A549 (cell line): ENCODE data around the gene SNUPN. TPM values are rescaled to one million over a fixed set of nuclear protein-coding genes. Genes with fewer than 3 reads are reported as not detected.

Experiments used
- ATAC-seq, 2 experiments: fragments of 200-7000 bp in 1 of 2; fragments of >200 bp in 1 of 2; cut with Nextera tagmentation in 1 of 2; cut with Tn5 transposase in 1 of 2; 3 replicates each; pipeline versions ENCODE4 v1.8.0 to v1.9.1; 2018 to 2020; ENCODE audit warnings: mild to moderate bottlenecking in 1 of 2, moderate library complexity in 1 of 2
- CTCF ChIA-PET: fragments of 300-600 bp; sonication (Branson Sonifier 250); formaldehyde crosslinking; extraction: SDS; loops from one replicate; lab custom pipeline; 2021; ENCODE audit warnings: antibody characterized with exemption, inconsistent platforms; lab: Yijun Ruan, JAX
- POLR2A ChIA-PET: fragments of 350-600 bp; formaldehyde crosslinking; extraction: SDS; loops from one replicate; lab custom pipeline; 2021; ENCODE audit warnings: antibody characterized with exemption, inconsistent platforms; lab: Yijun Ruan, JAX
- DNase-seq, 2 experiments: peaks; one replicate each; pipeline versions ENCODE4 v3.0.0 to v3.0.0-alpha.2; 2011 to 2016; ENCODE audit warnings: low read depth in 1 of 2, low spot score in 1 of 2
- FAIRE-seq: peaks from 2 replicates; lab custom pipeline; 2011; peaks lifted over from hg19 to GRCh38; lab: Jason Lieb, UNC
- H3K27ac ChIP-seq, 2 experiments: fragments of >200 bp; sonication (Bioruptor Twin); formaldehyde crosslinking; 3 replicates each; pipeline ENCODE4 v1.5.1; 2016 to 2017
- H3K4me1 ChIP-seq: fragments of >200 bp; sonication (Bioruptor Twin); formaldehyde crosslinking; 3 replicates; pipeline ENCODE4 v1.6.1; 2016
- H3K4me2 ChIP-seq: fragments of >200 bp; sonication (Bioruptor Twin); formaldehyde crosslinking; 3 replicates; pipeline ENCODE4 v1.6.1; 2016
- H3K4me3 ChIP-seq: fragments of >200 bp; sonication (Bioruptor Twin); formaldehyde crosslinking; 3 replicates; pipeline ENCODE4 v1.5.1; 2016
- H3K9me3 ChIP-seq: fragments of >200 bp; sonication (Bioruptor Twin); formaldehyde crosslinking; 3 replicates; pipeline ENCODE4 v1.6.1; 2016
- CBX2 ChIP-seq: fragments of 200-600 bp; sonication (generic); IDR thresholded peaks from 2 replicates; pipeline ENCODE4 v1.6.1; 2016; ENCODE audit warnings: low read depth, mild to moderate bottlenecking, borderline replicate concordance
- CBX8 ChIP-seq: fragments of 200-600 bp; sonication (generic); IDR thresholded peaks from 2 replicates; pipeline ENCODE4 v1.6.1; 2016
- CEBPB ChIP-seq, 2 experiments: fragments of >200 bp in 1 of 2; sonication (Bioruptor Twin) in 1 of 2; formaldehyde crosslinking in 1 of 2; IDR thresholded peaks; 2 replicates each; pipeline ENCODE4 v1.6.1; 2012 to 2016
- E2F6 ChIP-seq: IDR thresholded peaks from 2 replicates; pipeline ENCODE4 v1.6.1; 2012; ENCODE audit warnings: low read depth, borderline replicate concordance
- ESRRA ChIP-seq: fragments of 150-350 bp; IDR thresholded peaks from 2 replicates; pipeline ENCODE4 v1.6.1; 2014; ENCODE audit warnings: mild to moderate bottlenecking, low read length, borderline replicate concordance
- FOSB ChIP-seq: fragments of 250-450 bp; sonication (Bioruptor Pico); IDR thresholded peaks from 2 replicates; pipeline ENCODE4 v1.5.0; 2020; ENCODE audit warnings: mild to moderate bottlenecking, moderate library complexity
- GATA3 ChIP-seq: IDR thresholded peaks from 2 replicates; pipeline ENCODE4 v1.6.1; 2012; ENCODE audit warnings: borderline replicate concordance
- HDAC2 ChIP-seq: fragments of 200-600 bp; sonication (generic); IDR thresholded peaks from 2 replicates; pipeline ENCODE4 v1.6.1; 2016
- HOXA7 ChIP-seq: fragments of 250-450 bp; sonication (Bioruptor Pico); IDR thresholded peaks from 2 replicates; pipeline ENCODE4 v1.5.0; 2020; ENCODE audit warnings: mild to moderate bottlenecking, moderate library complexity
- JUN ChIP-seq, 2 experiments: fragments of >200 bp; sonication (Bioruptor Twin); formaldehyde crosslinking; IDR thresholded peaks; 2 replicates in 1 of 2; 3 replicates in 1 of 2; pipeline ENCODE4 v1.6.1; 2016 to 2017
- KDM1A ChIP-seq: fragments of 200-600 bp; sonication (generic); IDR thresholded peaks from 2 replicates; pipeline ENCODE4 v1.6.1; 2016; ENCODE audit warnings: low read depth, mild to moderate bottlenecking
- NFE2L2 ChIP-seq: fragments of 150-350 bp; conservative IDR thresholded peaks from 2 replicates; pipeline ENCODE4 v1.6.1; 2014; ENCODE audit warnings: low read length
- RCOR1 ChIP-seq: fragments of 150-350 bp; IDR thresholded peaks from 2 replicates; pipeline ENCODE4 v1.6.1; 2014; ENCODE audit warnings: antibody characterized with exemption, low read length, low read depth
- REST ChIP-seq: fragments of 200-600 bp; sonication (generic); IDR thresholded peaks from 2 replicates; pipeline ENCODE4 v1.6.1; 2016; ENCODE audit warnings: antibody characterized with exemption, mild to moderate bottlenecking, moderate library complexity
- RFX5 ChIP-seq: fragments of 450-650 bp; IDR thresholded peaks from 2 replicates; pipeline ENCODE4 v1.7.1; 2014; ENCODE audit warnings: antibody characterized with exemption, mild to moderate bottlenecking, moderate library complexity
- SREBF2 ChIP-seq: fragments of 450-650 bp; IDR thresholded peaks from 2 replicates; pipeline ENCODE4 v1.6.1; 2014; ENCODE audit warnings: mild to moderate bottlenecking, moderate library complexity
- ZC3H11A ChIP-seq: fragments of 450-650 bp; IDR thresholded peaks from 2 replicates; pipeline ENCODE4 v1.6.1; 2014; ENCODE audit warnings: antibody characterized with exemption, mild to moderate bottlenecking
- WGBS: methylation state at CpG from one replicate; pipeline ENCODE4 v1.1.6; 2017; ENCODE audit errors: missing lambda C conversion rate; 5-methylcytosine and 5-hydroxymethylcytosine counted together
- polyA plus RNA-seq, 4 experiments: library from polyadenylated mRNA; depleted of rRNA in 3 of 4; stranded (reverse); fragments of >200 nt; fragmentation: RNase III in 1 of 4; extraction: RNeasy Plus Mini Kit Qiagen cat#74134 plus additional on column Dnase treatment in 1 of 4; gene quantifications; 2 replicates in 3 of 4; 3 replicates in 1 of 4; pipeline ENCODE4 v1.2.3, GENCODE V29; 2011 to 2017
- TF ChIP-seq, protein P1 (sequence below): fragments of 250-450 bp; sonication (Bioruptor Pico); IDR thresholded peaks from 2 replicates; pipeline ENCODE4 v1.5.0; 2020; ENCODE audit warnings: low read depth, mild to moderate bottlenecking, moderate library complexity
- TF ChIP-seq, protein P2 (sequence below): fragments of 150-350 bp; IDR thresholded peaks from 2 replicates; pipeline ENCODE4 v1.6.1; 2014; ENCODE audit warnings: low read depth, mild to moderate bottlenecking, low read length

The SNUPN gene
- polyA plus RNA-seq, 2 of the 4 experiments (the other 2 are of a cell fraction): 29.2 to 38.5 TPM

- ATAC-seq (no peak), FAIRE-seq (no peak), DNase-seq (no peak)
- CTCF ChIA-PET: interaction anchor here (1.1 to 7.1 kb wide), 4 partner anchors 8 to 147 kb away, joined by 3 to 56 read pairs (median 4); partner anchors contain the start of gene SNX33
- peaks cover 26% of the 10 kb centered on the region for H3K4me1 ChIP-seq
- POLR2A ChIA-PET: no interaction called here
- H3K4me3 ChIP-seq: no peak overlapping the region
- no peaks in the 10 kb centered on the region for H3K9me3 ChIP-seq
- 74% methylated on average over 4 of the region's 4 CpGs for WGBS
- H3K27ac ChIP-seq: no peak overlapping the region
- no peak for TF ChIP-seq CEBPB (IDR thresholded peaks at IDR 0.05)
- TF ChIP-seq FOSB (CRISPR knock-in tag): no peak
- no peak for TF ChIP-seq SREBF2
- TF ChIP-seq RCOR1: no peak
- TF ChIP-seq JUN (IDR thresholded peaks at IDR 0.05): no peak
- no peak for TF ChIP-seq E2F6
- no peak for TF ChIP-seq KDM1A
- TF ChIP-seq GATA3: no peak
- TF ChIP-seq, protein P1, sequence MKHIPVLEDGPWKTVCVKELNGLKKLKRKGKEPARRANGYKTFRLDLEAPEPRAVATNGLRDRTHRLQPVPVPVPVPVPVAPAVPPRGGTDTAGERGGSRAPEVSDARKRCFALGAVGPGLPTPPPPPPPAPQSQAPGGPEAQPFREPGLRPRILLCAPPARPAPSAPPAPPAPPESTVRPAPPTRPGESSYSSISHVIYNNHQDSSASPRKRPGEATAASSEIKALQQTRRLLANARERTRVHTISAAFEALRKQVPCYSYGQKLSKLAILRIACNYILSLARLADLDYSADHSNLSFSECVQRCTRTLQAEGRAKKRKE: no peak
- TF ChIP-seq, protein P2, sequence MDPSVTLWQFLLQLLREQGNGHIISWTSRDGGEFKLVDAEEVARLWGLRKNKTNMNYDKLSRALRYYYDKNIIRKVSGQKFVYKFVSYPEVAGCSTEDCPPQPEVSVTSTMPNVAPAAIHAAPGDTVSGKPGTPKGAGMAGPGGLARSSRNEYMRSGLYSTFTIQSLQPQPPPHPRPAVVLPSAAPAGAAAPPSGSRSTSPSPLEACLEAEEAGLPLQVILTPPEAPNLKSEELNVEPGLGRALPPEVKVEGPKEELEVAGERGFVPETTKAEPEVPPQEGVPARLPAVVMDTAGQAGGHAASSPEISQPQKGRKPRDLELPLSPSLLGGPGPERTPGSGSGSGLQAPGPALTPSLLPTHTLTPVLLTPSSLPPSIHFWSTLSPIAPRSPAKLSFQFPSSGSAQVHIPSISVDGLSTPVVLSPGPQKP: no peak
- no peak for TF ChIP-seq ESRRA
- TF ChIP-seq ZC3H11A: no peak
- TF ChIP-seq CBX2: no peak
- TF ChIP-seq CBX8: no peak
- no peak overlapping the region for H3K4me2 ChIP-seq
These were observed 30.4 kb upstream of the SNUPN start for GRCh38 chr15:75655931-75656330.

- Histone ChIP-seq H3K4me1 (peaks cover 26% of the 10 kb centered on the region), H3K9me3 (no peaks in the 10 kb centered on the region), H3K4me2 (no peak overlapping the region), H3K4me3 (no peak overlapping the region), H3K27ac (no peak overlapping the region)
- no peak for DNase-seq
- ChIA-PET CTCF (interaction anchor here (0.8 to 9.8 kb wide), 10 partner anchors 13 to 148 kb away, joined by 3 to 98 read pairs (median 6); partner anchors contain the start of gene IMP3), POLR2A (interaction anchor here (1.0 kb wide), 1 partner anchor 14 kb away, joined by 4 read pairs; the partner anchor contains the start of gene IMP3)
- ATAC-seq: no peak
- FAIRE-seq: no peak
- no peak for TF ChIP-seq ZC3H11A
- TF ChIP-seq REST: no peak
- no peak for TF ChIP-seq HDAC2
- TF ChIP-seq FOSB (CRISPR knock-in tag): no peak
- TF ChIP-seq, protein P2: no peak
- TF ChIP-seq E2F6: no peak
- no peak for TF ChIP-seq RFX5
- no peak for TF ChIP-seq HOXA7 (CRISPR knock-in tag)
- TF ChIP-seq NFE2L2: no peak
- TF ChIP-seq, all 56 proteins: peak for 0
- WGBS: 74% methylated on average over 4 of the region's 4 CpGs
These were observed 28.8 kb upstream of the SNUPN start for GRCh38 chr15:75654201-75654907.
